Testis (tissue), 3 donors: ENCODE data around the gene RFX1. TPM values are rescaled to one million over a fixed set of nuclear protein-coding genes. Genes with fewer than 3 reads are reported as not detected.

Source experiments
- DNase-seq: peaks from one replicate; pipeline ENCODE4 v3.0.0-alpha.2; 2019
- H3K27ac ChIP-seq, 2 donors: fragments of 200-600 bp; sonication (generic); one replicate each; pipeline ENCODE4 v1.5.1; 2019
- H3K27me3 ChIP-seq: fragments of 200-600 bp; sonication (generic); one replicate; pipeline ENCODE4 v1.5.1; 2019
- H3K36me3 ChIP-seq: fragments of 200-600 bp; sonication (generic); one replicate; pipeline ENCODE4 v1.5.1; 2017; ENCODE audit warnings: low read depth; ENCODE audit errors: missing control alignments
- H3K4me1 ChIP-seq: fragments of 200-600 bp; sonication (generic); one replicate; pipeline ENCODE4 v1.5.1; 2019
- H3K4me3 ChIP-seq, 2 donors: fragments of 200-600 bp; sonication (generic); one replicate each; pipeline ENCODE4 v1.5.1; 2017 to 2019
- H3K9me3 ChIP-seq: fragments of 200-600 bp; sonication (generic); one replicate; pipeline ENCODE4 v1.5.1; 2017
- POLR2A ChIP-seq: fragments of 450-650 bp; IDR thresholded peaks from one replicate; pipeline ENCODE4 v1.6.1; 2017; ENCODE audit warnings: antibody characterized with exemption, mild to moderate bottlenecking, moderate library complexity
- WGBS, 2 donors: methylation state at CpG; one replicate each; pipeline ENCODE4 v1.1.5; 2018; 5-methylcytosine and 5-hydroxymethylcytosine counted together
- intact Hi-C: fragments of 100-400 bp; cut with DNase I; formaldehyde crosslinking; loops from one replicate; pipeline ENCODE4 v1.15.1; 2023; ENCODE audit warnings: low total_unique reads
- polyA plus RNA-seq: library from polyadenylated mRNA; stranded (reverse); fragments of 350-450 nt; fragmentation: Illumina TruSeq; extraction: RNeasy Lipid Tissue Mini Kit (QIAGEN cat#74804); gene quantifications from one replicate; pipeline ENCODE4 v1.2.3, GENCODE V29; 2014; ENCODE audit warnings: low read depth, low replicate concordance; ENCODE audit not compliant: insufficient read depth
- total RNA-seq, 2 donors: library from RNA; depleted of rRNA; stranded (reverse); fragments of >200 nt; gene quantifications; one replicate each; pipeline ENCODE4 v1.2.3, GENCODE V29; 2016
- TF ChIP-seq, protein P1 (sequence below), 3 experiments: fragments of 450-650 bp in 2 of 3; fragments of 200-600 bp in 1 of 3; sonication (generic) in 1 of 3; IDR thresholded peaks; one replicate each; pipeline ENCODE4 v1.5.1; 2016 to 2019; ENCODE audit warnings: antibody characterized with exemption in 3 of 3, mild to moderate bottlenecking in 2 of 3, moderate library complexity in 1 of 3

Gene RFX1
- total and polyA plus RNA-seq, 3 donors from 2014 or later = 18.3 to 40.9 (median 24.2) TPM

DNA sequence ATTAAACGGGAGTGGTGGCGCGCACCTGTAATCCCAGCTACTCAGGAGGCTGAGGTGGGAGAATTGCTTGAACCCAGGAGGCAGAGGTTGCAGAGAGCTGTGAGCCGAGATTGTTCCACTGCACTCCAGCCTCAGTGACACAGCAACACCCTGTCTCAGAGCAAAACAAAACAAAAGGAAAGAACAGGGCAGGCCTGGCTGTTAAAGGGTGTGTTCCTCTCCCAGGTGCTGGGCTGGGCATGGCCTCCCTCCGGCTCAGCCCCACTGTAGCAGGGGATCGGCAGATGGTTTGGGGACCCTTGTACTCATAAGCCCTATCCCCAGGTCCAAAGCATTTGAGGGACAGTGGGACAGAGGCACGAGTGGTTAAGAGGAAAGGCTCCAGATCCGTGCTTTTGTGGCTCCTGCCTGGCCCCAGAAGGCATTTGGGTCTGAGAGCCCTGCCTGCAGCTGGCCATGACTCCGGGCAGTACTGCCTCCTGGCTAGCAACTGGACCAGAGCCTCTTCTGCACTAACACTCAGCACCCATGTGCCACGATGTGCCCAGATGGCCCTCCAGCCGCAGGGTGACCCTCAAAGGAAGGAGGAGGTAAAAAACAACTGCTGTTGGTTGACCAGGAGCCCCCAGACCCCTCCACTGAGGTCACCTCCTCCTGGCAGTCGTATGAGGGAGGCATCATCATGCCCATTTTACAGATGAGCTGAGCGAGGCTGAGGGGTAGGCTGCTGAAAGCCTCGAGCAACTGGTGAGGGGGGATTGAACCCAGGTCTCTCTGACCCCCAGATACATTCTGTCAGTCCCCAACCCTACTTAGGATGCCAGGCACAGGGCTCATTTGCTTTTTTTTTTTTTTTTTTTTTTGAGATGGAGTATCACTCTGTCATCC, 10.0 kb downstream of the RFX1 start:
- Histone ChIP-seq H3K27ac (no peak overlapping the region), H3K27me3 (no peaks in the 10 kb centered on the region), H3K4me3 (no peak overlapping the region), H3K9me3 (no peaks in the 10 kb centered on the region), H3K4me1 (peaks cover 5% of the 10 kb centered on the region), H3K36me3 (no peaks in the 10 kb centered on the region)
- intact Hi-C loops = no loop called here
- WGBS, 2 donors = 85% methylated on average over 12 to 14 of the region's 14 CpGs
- TF ChIP-seq, protein P1, sequence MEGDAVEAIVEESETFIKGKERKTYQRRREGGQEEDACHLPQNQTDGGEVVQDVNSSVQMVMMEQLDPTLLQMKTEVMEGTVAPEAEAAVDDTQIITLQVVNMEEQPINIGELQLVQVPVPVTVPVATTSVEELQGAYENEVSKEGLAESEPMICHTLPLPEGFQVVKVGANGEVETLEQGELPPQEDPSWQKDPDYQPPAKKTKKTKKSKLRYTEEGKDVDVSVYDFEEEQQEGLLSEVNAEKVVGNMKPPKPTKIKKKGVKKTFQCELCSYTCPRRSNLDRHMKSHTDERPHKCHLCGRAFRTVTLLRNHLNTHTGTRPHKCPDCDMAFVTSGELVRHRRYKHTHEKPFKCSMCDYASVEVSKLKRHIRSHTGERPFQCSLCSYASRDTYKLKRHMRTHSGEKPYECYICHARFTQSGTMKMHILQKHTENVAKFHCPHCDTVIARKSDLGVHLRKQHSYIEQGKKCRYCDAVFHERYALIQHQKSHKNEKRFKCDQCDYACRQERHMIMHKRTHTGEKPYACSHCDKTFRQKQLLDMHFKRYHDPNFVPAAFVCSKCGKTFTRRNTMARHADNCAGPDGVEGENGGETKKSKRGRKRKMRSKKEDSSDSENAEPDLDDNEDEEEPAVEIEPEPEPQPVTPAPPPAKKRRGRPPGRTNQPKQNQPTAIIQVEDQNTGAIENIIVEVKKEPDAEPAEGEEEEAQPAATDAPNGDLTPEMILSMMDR (IDR thresholded peaks at IDR 0.05) = no peak
- no peak for TF ChIP-seq POLR2A
- no peak for DNase-seq

DNA sequence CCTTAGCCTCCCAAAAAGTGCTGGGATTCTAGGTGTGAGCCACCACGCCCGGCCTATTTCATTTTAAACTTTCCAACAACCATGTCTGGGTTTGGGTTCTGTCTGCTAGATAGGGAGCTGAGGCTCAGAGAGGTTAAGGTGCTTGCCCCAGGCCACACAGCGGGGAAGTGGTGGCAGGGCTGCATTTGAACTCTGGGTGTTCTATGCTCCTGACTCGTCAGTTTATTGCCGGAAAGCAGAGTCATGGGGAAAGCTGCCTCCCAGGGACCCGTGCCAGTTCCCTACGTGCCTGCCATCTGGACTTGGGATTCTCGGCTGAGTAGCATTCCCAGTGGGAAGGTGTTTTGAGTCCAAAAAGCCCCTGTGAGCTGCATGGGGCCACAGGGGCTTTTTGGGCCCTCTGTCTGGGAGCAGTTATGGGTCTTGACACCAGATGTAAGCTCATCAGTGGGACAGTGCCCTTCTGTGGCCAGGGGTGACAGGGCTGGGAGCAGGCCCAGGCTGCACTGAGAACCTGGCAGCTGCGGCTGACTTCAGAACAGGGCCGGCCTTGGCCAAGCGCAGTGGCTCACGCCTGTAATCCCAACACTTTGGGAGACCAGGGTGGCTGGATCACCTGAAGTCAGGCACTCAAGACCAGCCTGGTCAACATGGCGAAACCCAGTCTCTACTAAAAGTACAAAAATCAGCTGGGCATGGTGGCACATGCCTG, 10.9 kb downstream of the RFX1 start:
- 67 to 95% methylated on average over 8 to 13 of the region's 13 CpGs for WGBS, 2 donors
- DNase-seq = peak; percentile 39
- Histone ChIP-seq H3K27me3 (no peaks in the 10 kb centered on the region), H3K27ac (no peak overlapping the region), H3K4me3 (no peak overlapping the region), H3K36me3 (no peaks in the 10 kb centered on the region), H3K9me3 (no peaks in the 10 kb centered on the region), H3K4me1 (peaks cover 5% of the 10 kb centered on the region)
- intact Hi-C loops = no loop called here
- no peak for TF ChIP-seq POLR2A
- TF ChIP-seq, protein P1 (IDR thresholded peaks at IDR 0.05) = no peak

DNA sequence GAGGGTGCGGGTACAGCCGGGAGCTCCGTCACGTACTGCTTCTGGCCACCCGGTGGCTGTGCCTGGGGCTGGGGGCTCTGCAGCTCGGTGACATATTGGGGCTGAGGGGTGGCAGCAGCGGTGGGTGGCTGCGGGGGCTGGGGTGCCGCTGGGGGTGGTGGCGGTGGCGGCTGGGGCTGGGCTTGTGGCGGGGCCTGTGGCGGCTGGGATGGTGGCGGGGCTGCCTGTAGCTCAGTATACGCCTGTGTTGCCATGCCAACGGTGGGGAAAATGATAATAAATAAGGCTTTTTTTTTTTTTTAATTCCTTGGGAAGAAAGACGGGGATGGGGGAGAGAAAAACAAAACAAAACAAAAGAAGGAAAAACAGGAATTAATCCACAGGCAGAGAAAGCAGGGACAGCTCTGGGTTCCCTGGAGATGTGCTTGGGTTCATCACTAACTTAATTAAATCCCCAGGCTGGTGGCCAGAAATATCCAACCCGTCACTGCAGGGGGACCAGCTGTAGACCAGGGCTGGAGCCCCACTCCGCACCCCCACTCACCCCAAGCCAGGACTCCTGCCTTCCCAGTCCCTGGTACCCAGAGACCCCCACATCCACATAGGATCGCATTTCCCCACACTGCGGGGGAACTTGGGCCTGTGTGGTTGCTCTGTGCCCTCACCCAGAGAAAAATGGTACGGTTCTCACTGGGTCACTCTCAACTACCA, 12.4 kb downstream of the RFX1 start:
- no peak overlapping the region for H3K27ac ChIP-seq
- H3K4me3 ChIP-seq = no peak overlapping the region
- H3K4me1 ChIP-seq = peaks cover 5% of the 10 kb centered on the region
- no peaks in the 10 kb centered on the region for H3K27me3 ChIP-seq
- no peaks in the 10 kb centered on the region for H3K9me3 ChIP-seq
- WGBS, 2 donors = 93 to 95% methylated on average over 20 to 22 of the region's 22 CpGs
- DNase-seq = no peak
- no peaks in the 10 kb centered on the region for H3K36me3 ChIP-seq
- TF ChIP-seq, protein P1 (IDR thresholded peaks at IDR 0.05) = no peak
- no peak for TF ChIP-seq POLR2A
- intact Hi-C loops = no loop called here

DNA sequence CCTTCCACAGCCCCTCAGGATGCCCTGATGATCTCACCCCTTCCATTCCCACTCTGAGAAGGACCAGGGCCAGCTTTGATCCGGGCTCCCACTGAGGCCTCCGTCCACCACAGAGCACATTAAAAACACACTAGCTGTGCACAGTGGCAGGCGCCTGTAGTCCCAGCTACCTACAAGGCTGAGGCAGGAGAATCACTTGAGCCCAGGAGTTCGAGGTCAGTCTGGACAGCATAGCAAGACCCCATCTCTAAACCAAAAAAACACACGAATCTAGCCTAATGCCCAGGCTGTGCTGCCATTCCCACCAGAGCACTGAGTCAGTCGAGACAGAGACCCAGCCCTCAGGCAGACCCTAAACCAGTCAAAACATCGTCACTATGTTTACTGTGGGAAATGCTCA, 14.1 kb downstream of the RFX1 start:
- H3K27me3 ChIP-seq = no peaks in the 10 kb centered on the region
- no peak overlapping the region for H3K4me3 ChIP-seq
- intact Hi-C loops = no loop called here
- DNase-seq = no peak
- 90 to 94% methylated on average over 7 of the region's 7 CpGs for WGBS, 2 donors
- TF ChIP-seq, protein P1 (IDR thresholded peaks at IDR 0.05) = no peak
- TF ChIP-seq POLR2A = no peak
- no peaks in the 10 kb centered on the region for H3K9me3 ChIP-seq
- no peaks in the 10 kb centered on the region for H3K36me3 ChIP-seq
- peaks cover 9% of the 10 kb centered on the region for H3K4me1 ChIP-seq
- H3K27ac ChIP-seq = no peak overlapping the region
